Activated naive CD8-positive, alpha-beta T cell treated with anti-CD3 and anti-CD28 coated beads, Interleukin-2, amount 50 U/mL, for 16 hours (primary cell): ENCODE results near the gene OR4F15.

Experiments
- DNase-seq: peaks from one replicate; pipeline ENCODE4 v3.0.0-alpha.2; 2020; ENCODE audit warnings: low read depth, low spot score

Gene OR4F15

DNA sequence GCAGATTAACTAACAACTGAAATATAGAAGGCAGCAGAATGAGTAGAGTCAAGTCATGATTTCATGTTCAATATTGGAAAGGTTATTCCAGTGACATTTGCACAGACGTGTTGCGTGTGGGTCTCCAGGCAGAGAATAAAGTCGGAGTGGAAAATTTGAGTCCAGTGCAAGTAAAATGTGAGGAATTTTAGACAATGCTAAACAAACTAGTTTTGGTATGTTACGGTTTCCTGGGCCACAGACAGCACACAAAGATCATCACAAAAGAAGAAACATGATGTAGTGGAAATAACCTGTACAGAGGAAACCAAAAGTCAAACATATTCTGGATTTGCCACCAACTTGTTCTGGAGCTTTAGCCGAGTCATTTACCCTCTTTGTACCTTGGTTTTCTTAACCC, 8.3 kb upstream of the OR4F15 start:
- no peak for DNase-seq

GRCh38 chr15:101804375-101804774, 7.6 kb upstream of the OR4F15 start:
- DNase-seq, result no peak

DNA sequence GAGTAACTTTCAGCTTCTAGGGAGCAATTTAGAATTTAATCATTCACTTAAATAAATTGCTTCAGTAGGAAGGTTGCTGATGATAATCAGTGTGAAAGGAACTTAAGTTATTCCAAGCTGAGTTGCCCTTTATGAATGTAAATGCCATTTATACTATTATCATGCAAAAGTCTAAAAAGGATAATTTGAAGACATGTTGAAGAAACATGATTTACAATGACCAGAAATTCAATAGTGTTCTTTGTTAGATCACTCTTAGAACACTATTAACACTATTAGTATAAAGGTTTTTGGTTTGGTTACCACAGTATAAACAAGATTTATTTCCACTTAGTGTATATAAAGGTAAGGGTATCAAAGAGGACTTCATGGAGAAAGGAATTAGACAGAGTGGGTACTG, 7.1 kb upstream of the OR4F15 start:
- DNase-seq, result no peak

GRCh38 chr15:101805605-101806345, 6.2 kb upstream of the OR4F15 start:
- DNase-seq, result no peak

- DNase-seq, result no peak
Observed at GRCh38 chr15:101807345-101807945, 4.6 kb upstream of the OR4F15 start.

DNA sequence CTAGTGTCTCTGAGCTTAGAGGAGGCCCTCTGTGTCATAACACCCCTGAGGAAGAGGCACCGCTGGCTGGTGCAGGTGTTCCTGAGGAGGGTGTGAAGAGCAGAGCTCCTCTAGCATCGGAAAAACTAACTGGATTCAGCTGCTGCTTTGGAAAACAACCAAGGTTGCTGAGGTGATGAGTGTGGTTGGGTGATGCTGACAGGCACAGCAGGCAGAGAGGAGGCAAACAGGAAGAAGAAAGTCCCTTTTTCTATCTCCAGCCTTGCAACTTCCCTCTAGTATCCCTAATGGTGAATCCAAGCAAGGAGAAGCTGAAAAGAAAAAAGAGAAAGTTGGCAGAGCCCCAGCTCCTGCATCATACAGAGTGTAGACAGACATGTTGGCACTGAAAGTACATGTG, 3.8 kb upstream of the OR4F15 start:
- no peak for DNase-seq

GRCh38 chr15:101810456-101810855, 1.5 kb upstream of the OR4F15 start:
- no peak for DNase-seq

GRCh38 chr15:101810876-101811275, 1.1 kb upstream of the OR4F15 start:
- no peak for DNase-seq

- no peak for DNase-seq
Observed at GRCh38 chr15:101813803-101814534, 2.0 kb downstream of the OR4F15 start.

GRCh38 chr15:101820781-101821180, 8.8 kb downstream of the OR4F15 start:
- DNase-seq, result no peak

- no peak for DNase-seq
Observed at GRCh38 chr15:101827257-101827656, 15.3 kb downstream of the OR4F15 start.

DNA sequence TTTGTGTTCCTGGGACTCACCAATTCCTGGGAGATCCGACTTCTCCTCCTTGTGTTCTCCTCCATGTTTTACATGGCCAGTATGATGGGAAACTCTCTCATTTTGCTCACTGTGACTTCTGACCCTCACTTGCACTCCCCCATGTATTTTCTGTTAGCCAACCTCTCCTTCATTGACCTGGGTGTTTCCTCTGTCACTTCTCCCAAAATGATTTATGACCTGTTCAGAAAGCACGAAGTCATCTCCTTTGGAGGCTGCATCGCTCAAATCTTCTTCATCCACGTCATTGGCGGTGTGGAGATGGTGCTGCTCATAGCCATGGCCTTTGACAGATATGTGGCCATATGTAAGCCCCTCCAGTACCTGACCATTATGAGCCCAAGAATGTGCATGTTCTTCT, 16.8 kb downstream of the OR4F15 start:
- no peak for DNase-seq

- no peak for DNase-seq
Observed at GRCh38 chr15:101841656-101842055, 29.7 kb downstream of the OR4F15 start.

DNA sequence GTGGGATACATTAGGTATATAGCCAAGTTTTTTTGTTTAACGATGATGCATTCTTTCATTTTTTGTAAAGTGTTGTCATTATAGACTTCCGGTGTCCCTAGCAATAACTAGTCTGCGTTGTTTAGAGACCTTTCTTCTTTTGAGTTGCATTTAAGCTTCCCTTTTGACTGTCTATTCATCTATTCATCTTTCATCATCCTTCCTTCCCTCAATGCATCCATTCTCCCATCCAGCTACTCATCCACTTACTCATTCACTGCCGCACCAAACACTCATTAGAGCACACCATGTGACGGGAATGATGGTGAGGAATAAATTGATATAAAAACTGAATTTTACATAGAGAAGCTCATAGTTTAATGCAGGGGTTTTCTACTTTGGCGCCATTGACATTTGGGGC, 32.9 kb downstream of the OR4F15 start:
- no peak for DNase-seq

- no peak for DNase-seq
Observed at GRCh38 chr15:101852356-101852755, 40.4 kb downstream of the OR4F15 start.
